Stimulated activated CD8-positive, alpha-beta memory T cell treated with anti-CD3 and anti-CD28 coated beads, Interleukin-7, amount 100 ng/mL, for 24 hours (primary cell): ENCODE data around the gene NHSL2.
A peak's percentile ranks its signal among the peaks of the same experiment; 100 is the strongest.

Source experiments
- DNase-seq: peaks from one replicate; pipeline ENCODE4 v3.0.0-alpha.2; 2020; ENCODE audit warnings: low read depth

The NHSL2 gene

DNA sequence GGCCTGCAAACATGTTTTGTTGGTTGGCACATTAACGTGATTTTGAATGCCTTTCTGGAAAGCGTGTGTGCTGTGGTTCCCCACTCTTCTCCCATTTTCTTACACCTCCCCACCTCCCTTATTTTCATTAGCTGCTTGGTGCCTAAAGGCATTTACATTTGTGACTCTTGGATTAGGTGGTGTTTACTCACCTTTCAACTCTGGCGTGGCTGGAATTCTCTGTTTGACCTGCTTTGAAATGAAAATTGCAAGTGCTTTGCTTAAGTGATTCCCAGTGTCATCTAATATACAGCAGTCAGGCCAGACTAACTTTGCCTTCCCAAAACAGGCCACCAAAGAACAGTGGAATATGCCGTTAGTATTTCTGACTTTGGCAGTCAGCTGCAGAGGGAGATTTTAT is 80.5 kb downstream of the NHSL2 start:
- DNase-seq: no peak

DNA sequence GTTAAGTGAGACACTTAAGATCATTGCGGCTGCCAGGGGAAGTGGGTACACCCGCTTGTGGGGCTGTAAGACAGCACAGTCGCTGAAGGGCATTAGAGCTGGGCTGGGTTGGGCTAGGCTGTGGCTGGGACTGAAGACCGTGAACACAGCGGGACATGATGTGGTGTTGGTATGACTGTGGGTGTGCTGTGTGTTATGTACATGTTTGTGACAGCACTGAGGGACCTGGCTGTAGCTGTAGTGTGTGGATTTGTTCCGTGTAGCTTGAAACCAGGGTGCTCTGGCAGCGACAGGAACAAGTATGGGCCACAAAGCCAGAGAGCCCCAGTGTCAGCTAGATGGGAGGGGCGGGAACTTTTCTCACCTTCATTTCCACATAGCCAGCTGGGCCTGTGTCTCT is 82.1 kb downstream of the NHSL2 start:
- no peak for DNase-seq

DNA sequence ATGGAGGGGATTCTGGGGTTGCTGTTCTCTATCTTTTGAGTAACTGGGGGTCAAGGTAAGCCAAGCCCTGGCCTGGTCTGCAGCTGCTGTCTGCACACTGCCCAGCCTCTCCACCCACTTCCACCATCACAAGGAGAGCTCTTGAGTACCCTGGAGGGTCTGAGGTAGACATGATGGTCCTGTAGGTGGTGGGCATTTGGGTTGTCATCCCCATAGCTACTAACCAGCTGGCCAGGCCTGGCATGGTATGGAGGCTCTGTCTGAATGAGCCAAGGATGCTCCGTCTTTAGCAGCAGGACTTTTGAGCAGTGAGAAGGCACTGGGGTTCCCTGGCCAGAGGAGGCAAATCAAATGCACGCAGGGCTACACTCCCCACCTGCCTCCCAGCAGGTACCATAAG is 82.7 kb downstream of the NHSL2 start:
- no peak for DNase-seq

DNA sequence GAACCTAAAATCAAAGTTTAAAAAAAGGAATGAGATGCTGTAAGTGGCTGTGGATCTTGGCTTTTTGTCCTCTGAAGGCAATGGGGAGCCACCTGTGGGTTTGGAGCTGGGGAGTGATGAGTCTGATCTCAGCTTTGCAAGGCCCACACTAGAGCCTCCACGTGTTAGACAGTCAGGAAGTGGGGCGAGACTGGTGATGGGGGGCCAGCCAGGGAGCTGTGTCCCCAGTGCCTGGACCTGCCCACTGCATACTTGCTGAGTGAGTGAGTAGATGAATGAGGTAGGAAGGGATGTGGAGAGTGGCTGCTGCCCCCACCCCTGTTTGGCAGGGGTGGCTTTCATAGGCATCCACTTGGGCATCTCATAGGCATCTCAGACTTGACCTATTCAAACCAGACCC is 84.0 kb downstream of the NHSL2 start:
- DNase-seq: no peak

DNA sequence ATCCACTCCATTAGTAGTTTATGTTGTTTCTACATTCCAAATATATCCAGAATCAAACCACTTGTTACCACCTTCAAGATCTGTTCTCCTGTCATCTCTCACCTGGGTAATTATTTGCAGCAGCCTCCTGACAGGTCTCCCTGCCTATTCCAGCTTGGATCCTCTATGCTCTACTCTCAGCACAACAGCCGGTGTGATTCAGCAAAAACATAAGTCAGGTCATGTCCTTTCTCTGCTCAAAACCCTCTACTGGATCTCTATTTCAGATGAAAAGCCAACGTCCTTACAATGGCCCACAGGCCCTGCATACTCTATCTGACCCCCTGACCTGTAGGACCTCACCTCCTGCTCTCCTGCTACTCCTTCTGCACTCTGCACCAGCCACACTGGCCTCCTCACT is 84.5 kb downstream of the NHSL2 start:
- DNase-seq: no peak

DNA sequence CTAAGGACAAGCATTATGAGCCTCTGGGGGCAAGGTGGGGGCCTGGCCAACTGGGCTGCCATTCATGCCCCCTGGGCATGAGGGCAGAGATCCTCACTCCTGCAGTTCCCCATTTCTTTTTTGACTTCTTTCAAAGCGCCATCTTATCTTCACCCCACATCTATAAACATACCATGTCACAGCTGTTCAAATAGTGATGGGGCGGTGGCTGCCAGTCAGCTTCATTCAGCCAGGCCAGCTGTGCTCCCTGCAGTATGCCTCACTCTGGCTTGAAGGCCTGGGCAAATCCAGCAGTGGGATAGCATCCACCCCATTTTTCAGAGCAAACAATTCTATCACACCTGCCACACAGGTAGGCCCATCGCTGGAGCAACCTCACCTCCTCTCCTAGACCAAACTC is 85.5 kb downstream of the NHSL2 start:
- DNase-seq: no peak

DNA sequence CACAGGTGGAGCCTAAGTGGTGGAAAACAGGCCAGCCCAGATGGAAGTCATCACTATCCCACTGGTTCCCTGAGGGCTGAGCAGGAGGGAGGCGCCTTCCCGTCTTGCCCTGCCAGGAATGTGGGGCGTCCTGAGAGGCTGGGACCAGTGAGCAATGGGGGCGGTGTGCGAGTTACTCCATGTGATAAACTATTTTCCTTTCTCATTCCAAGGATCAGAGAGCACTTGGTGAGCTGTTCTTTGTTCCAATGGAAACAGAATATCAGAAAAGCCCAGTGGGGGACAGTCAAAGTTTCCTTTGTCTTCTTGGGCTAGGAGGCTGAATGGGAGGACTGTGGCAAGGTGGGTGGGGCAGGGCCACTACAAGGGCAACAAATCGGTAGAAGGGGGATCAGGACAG is 86.2 kb downstream of the NHSL2 start:
- no peak for DNase-seq

DNA sequence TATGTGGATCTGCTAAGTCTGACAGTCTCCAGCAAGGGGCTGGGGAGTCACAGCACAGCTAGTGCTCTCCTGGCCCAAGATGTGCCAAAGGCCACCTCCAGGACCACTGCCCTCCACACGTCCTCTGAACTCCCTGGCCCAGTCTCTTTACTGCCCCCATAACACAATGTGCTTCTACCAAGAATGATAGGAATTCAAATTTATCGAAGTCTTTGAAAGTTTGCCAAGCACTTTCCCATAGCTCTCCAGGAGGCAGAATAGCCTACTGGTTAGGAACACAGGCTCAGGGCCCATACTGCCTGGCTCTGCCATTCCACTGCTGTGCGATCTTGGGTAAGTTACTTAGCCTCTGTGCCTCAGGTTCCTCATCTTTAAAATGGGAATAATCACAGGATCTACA is 86.7 kb downstream of the NHSL2 start:
- no peak for DNase-seq

DNA sequence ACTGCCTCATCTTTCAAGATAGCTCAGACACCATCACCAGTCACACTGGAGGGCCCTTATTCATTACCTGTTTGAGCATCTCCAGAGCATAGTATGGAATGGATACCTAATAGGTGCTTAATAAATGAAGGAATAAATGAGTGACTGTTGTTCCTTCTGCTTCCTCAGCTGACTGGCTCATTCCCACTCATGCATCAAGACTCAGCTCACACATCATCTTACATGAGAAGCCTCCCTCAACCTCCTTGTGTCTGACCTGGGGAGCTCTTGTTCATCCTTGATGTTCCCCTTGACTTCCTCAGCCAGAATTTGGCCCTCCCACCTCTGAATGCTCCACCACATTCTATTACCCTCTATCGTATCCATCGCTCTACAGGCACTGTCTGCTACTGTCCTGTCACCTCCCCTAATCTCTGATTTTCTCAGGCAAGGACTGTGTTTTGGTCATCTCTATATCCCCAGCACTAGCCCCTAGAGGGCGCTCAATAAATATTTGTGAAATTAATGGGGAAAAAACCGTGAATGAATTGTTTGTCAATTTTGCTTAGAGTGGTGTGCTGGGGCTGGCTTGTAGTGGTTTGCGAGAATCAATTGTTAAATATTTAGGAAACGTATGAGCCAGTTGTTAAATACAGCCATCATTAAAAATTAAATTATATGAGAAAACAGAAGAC is 88.3 kb downstream of the NHSL2 start:
- DNase-seq: no peak

DNA sequence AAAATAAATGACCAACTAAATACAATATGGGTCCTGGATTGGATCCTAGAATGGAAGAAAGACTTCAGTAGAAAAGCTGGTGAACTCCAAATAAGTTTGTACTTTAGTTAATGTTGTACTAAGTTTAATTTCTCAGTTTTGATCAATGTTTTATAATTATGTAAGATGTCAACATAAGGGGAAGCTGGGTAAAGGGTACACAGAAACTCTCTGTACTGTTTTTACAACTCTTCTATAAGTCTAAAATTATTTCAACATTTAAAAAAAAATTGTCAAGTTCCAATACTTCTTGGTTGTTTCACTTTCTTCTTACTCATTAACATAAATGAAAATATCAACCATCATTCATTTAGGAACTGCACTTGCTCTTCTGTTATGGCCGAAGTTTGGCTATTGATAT is 88.9 kb downstream of the NHSL2 start:
- no peak for DNase-seq

DNA sequence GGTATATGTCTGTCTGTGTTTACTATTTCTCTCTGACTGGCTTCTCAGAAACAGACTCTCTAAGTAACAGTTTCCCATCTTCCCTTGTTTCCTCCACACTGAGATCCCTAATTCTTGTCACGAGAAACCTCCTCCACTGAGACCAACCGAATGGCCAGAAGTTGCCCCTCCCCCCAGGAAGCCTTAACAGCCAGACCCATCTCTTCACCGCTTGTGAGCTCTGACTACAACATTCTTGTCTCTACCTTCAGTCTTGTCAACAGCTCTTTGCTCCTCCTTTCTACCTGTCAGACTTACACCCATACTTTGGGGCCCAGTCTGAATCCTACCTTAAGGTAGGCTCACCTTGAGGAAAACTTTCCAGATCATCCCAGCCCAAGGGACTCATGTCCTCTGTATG is 90.8 kb downstream of the NHSL2 start:
- no peak for DNase-seq

DNA sequence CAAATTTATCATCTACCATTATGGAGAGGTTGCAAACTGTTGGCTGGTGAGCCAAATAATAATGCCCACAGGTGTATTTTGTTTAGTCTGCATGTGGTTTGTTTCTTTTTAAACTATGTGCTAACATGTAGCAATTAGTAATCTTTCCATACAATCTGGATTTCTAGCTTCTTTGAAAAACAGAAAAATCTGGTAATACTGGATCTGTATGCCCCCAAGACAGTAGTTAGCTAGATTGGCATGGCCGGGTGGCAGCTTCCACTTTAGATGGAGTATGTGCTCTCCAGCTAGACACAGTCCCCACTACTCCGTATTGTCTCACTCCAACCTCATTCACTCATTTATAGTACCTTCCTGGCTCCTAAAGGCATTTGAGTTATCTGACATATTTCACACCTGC is 91.3 kb downstream of the NHSL2 start:
- no peak for DNase-seq

DNA sequence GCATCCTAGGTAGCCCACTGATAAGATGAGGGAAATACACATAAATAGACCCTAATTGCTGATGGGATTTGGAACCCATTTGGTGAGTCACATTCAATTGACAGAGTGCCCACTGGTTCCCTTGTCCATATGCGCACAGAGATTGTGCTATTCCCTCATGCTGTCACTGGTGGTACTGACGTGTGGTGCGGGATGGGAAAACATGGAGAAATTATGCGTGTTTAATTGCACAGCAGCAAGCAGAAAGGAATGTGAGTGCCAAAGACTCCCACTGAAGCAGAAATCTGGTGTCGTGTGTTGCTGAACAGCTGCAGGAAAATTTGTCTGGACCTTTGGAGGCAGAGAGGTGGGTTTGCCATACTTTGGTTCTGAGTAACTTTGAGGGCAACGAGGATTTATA is 92.2 kb downstream of the NHSL2 start:
- DNase-seq: no peak

DNA sequence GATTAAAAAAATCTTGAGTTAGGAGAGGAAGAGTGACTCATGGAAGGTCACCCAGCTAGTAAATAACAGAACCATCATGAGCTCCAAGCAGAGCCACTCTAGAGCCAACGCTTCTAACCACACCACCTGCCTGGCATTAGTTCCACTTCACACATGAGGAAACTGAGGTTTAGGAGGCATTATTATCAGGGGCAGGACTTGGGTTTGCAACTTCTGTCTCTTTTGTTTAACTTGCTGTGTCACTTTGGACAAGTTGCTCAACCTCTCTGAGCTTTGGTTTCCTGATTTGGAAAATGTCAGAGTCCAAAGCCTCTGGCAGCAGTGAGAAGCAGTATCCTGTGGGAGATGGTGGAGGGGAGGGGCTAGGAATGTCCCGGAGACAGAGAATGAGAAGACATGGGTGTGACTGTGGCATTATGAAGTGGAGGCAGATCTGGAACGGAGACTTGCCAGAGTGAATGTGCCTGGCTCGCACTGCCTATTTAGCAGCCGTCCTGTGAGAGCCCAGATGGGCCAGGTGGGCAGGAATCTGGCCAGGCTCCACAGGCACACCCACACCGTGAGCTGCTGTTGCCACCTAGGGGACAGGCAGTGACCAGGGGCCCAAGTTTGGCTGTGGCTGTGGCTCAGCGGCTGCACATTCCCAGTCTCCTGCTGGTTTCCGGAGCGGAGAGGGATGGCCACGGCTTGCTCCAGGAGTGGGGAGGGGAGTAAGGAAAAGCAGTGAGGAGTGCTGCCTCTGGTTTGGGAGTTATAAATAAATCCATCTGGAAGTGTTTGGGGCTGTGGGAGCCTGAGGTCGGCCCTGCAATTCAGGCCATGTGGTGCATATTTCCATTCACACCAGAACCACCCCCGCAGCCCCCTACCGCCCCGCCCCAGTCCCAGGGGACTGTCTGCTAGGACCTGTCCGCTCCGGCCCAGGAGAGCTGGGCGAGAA is 93.4 kb downstream of the NHSL2 start:
- DNase-seq: no peak

DNA sequence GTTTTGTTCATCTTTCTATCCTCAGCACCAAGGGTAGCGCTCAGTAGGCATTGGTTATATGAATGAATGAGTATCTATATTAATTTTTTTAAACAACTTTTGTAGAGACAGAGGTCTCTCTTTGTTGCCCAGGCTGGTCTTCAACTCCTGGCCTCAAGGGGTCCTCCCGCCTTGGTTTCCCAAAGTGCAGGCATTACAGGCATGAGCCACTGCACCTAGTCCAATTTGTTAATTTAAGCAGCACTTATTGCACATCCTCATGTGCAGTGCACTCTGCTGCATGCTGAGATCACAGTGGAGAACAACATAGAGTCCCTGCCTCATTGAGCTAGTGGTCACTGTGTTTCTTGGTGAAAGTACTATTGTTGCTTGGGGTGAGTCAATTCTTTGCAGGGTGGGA is 94.4 kb downstream of the NHSL2 start:
- no peak for DNase-seq

DNA sequence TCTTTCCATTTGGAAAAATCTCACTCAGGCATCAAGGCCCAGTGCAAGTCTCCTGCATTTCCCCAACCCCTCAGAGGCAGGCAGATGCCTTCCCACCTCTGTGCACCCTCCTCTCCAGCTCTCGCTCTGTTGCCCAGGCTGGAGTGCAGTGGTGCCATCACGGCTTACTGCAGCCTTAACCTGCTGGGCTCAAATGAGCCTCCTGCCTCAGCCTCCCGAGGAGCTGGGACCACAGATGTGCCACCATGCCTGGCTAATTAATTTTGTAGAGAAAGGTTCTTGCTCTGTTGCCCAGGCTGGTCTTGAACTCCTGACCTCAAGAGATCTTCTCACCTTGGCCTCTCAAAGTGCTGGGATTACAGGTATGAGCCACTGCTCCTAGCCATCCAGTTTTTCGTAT is 95.8 kb downstream of the NHSL2 start:
- DNase-seq: no peak

DNA sequence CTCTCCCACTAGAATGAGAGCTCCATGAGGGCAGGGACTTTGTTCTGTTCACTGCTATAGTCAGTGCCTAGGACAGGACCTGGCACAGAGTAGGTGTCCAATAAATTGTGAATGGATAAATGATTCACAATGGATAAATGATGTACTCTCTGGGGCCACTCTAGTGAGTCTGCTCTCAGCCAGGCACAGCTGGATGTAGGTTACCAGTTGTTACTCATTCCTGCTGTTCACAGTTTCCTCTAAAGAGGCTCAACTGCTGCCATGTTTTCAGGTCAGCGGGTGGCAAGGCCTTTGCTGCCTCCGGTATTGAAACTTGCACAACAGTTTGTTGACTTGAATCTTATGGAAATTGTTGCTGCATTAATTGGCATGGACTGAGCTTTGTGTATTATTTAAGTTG is 99.1 kb downstream of the NHSL2 start:
- no peak for DNase-seq

DNA sequence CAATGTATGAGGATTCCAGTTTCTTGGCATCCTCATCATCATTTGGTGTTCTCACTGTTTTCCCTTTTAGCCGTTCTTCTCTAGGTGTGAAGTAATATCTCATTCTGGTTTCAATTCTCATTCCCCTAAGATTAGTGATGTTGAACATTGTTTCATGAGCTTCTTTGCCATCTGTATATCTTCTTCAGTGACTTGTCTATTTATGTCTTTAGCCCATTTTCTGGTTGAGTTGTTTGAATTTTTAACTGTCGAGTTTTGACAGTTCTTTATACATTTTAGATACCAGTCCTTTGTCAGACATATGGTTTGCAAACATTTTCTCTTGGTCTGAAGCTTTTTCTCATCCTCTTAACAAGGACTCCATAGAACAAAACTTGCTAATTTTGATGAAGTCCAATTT is 101.1 kb downstream of the NHSL2 start:
- no peak for DNase-seq

DNA sequence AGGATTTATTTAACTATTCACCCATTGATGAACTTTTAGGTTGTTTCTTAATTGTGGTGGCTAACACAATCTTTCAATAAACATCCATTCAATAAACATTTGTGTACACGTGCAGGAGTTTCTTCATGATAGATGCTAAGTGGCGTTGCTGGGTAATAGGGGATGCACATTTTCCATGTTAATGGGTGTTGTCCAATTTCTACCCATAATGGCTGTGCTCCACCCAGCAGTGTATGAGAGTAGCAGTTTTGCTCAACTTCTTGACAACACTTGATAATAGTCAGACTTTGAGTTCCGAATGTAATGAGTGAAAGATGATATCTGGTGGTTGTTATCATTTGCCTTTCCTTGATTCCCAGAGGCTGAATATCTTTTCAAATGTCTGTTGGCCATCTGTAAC is 104.7 kb downstream of the NHSL2 start:
- no peak for DNase-seq

DNA sequence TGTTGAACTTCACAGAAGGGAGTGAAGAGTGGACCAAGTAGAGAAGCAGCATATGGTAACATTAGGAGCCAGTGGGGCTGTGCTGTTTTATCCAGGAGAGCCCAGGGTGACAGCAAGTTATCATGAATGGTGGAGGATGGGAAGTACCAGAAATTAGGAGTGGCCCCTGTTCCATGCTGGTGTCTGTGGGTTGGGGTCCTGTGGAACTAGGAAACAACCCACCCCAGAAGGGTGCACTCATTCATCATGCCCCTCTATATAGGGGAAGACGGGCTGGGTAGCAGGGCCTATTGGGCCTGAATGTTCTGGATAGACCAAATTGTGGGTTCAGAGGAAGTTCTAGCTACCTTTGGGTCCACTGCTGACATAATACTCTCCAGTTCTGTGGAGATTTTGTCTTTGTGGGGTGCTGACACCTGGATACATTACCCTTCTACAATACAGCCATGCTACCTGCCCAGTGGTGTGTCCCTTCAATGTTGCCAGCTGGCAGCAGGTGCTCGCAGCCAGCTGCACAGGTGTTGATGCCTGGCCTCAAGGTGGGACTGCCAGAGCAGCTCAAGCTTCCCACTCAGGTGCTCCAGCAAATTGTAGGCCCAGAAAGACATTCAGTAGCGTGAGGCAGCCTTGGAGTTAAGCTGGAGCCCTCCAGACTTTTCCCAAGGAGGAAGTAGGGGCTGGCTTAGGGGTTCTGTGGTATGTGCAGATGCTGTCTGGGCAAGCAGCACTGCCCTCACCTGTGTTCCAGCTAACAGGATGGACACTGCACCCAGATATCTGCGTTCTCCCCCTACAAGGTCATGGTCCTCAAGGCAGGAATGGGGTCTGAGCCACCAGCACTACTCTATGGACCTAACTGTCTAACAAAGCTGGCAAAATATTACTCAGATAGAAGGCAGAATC is 106.5 kb downstream of the NHSL2 start:
- no peak for DNase-seq

DNA sequence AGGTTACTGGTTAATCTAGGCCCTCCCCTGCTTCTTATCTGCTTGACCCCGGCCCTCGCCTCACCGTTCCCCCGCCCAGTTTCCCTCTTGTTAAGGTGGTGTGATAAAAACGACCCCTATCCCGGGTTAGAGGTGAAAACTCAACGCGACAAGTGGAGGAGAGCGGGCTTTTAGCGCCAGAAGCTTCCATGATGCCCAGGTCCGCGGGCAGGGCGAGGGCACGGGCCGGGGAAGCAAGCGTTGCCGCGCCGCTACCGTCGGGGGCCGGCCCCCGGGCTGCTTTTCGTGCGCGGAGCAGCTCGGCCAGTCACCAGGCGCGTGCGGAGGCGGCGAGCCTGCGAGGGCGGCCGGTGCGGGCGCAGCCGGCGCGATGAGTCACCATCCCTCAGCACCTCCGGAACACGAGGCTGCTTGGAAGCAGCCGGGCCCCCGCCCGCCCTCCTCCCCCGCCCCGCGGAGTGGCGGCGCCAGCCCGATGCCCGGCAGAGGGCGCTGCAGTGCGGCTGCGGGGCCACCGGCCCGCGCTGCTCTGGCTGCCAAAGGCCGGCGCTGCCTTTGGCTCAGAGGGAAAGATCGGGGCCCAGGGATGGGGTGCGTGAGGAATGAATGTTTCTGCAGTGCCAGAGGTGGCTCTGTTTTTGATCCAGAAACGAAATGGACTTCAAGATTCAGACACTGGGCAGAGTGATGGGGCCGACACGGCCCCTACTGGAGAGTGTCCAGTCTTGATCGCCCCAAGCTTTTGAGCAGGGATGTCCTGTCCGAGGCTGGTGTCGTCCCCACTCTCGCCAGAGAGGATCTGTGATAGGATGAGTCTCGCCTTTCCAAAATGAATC is 107.8 kb downstream of the NHSL2 start:
- DNase-seq: peak; percentile 48

DNA sequence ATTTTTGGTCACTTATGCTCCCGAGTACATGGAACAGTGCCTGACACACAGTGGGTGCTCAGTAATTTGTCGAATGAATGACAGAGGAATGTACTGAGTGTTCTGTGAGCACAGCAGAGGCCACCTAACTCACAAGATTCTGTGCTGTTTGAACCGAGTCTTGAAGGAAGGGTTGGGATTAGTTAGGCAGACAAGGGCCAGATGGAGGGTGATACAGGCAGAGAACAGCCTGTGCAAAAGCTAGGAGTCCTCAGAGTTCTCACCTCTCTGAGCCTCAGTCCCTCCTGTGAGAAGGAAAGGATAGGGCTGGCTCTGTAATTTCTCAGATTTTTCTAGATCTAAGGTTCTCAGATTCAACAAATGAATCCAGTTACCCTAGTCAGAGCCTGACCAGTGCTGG is 108.8 kb downstream of the NHSL2 start:
- DNase-seq: no peak
